Prostate gland (tissue), 2 donors: ENCODE results near the gene PPARA.

Experiments used
- CTCF ChIP-seq, 4 experiments: fragments of 200-600 bp in 2 of 4; fragments of 450-650 bp in 2 of 4; sonication (generic) in 2 of 4; IDR thresholded peaks; 1 replicate in 3 of 4; 2 replicates in 1 of 4; pipeline ENCODE4 v1.5.1; 2016 to 2019; ENCODE audit warnings: antibody characterized with exemption in 4 of 4, mild to moderate bottlenecking in 2 of 4, moderate library complexity in 2 of 4
- POLR2AphosphoS5 ChIP-seq: sonication (generic); formaldehyde crosslinking; IDR thresholded peaks from one replicate; pipeline ENCODE4 v1.6.1; 2017; ENCODE audit warnings: antibody characterized with exemption

GRCh38 chr22:46278656-46279645 lies 128.6 kb downstream of the PPARA start:
- TF ChIP-seq CTCF (IDR thresholded peaks at IDR 0.05), result no peak
- no peak for TF ChIP-seq POLR2AphosphoS5
